HG03025 (cell line): ENCODE results near the gene MAPK8IP3.

ENCODE experiments used
- ATAC-seq: cut with Tn5 transposase; IDR thresholded peaks from one replicate; pipeline ENCODE4 v1.9.1; 2021; ENCODE audit warnings: mild to moderate bottlenecking, moderate library complexity; ENCODE audit not compliant: unreplicated experiment, low FRiP score

MAPK8IP3 gene

GRCh38 chr16:1734123-1734522 is 28.1 kb downstream of the MAPK8IP3 start:
- no peak for ATAC-seq

GRCh38 chr16:1734816-1735215 is 28.8 kb downstream of the MAPK8IP3 start:
- no peak for ATAC-seq

GRCh38 chr16:1740234-1740633 is 34.2 kb downstream of the MAPK8IP3 start:
- ATAC-seq: no peak

- no peak for ATAC-seq
Measured at GRCh38 chr16:1740781-1741490, 34.9 kb downstream of the MAPK8IP3 start.

GRCh38 chr16:1741553-1742165 is 35.7 kb downstream of the MAPK8IP3 start:
- ATAC-seq: no peak

- ATAC-seq: no peak
Measured at GRCh38 chr16:1743376-1744337, 37.7 kb downstream of the MAPK8IP3 start.

GRCh38 chr16:1744338-1744840 is 38.4 kb downstream of the MAPK8IP3 start:
- no peak for ATAC-seq

GRCh38 chr16:1745181-1745899 is 39.3 kb downstream of the MAPK8IP3 start:
- ATAC-seq: no peak

GRCh38 chr16:1745900-1746692 is 40.1 kb downstream of the MAPK8IP3 start:
- no peak for ATAC-seq

GRCh38 chr16:1746693-1747195 is 40.7 kb downstream of the MAPK8IP3 start:
- ATAC-seq: no peak

- no peak for ATAC-seq
Measured at GRCh38 chr16:1747934-1748333, 41.9 kb downstream of the MAPK8IP3 start.

- no peak for ATAC-seq
Measured at GRCh38 chr16:1749152-1750117, 43.4 kb downstream of the MAPK8IP3 start.

GRCh38 chr16:1751946-1752345 is 46.0 kb downstream of the MAPK8IP3 start:
- no peak for ATAC-seq

- ATAC-seq: no peak
Measured at GRCh38 chr16:1752853-1753252, 46.9 kb downstream of the MAPK8IP3 start.

- ATAC-seq: no peak
Measured at GRCh38 chr16:1754204-1754603, 48.2 kb downstream of the MAPK8IP3 start.

GRCh38 chr16:1757714-1758461 is 51.9 kb downstream of the MAPK8IP3 start:
- ATAC-seq: no peak

GRCh38 chr16:1758923-1759322 is 52.9 kb downstream of the MAPK8IP3 start:
- ATAC-seq: no peak
